ENCODE data around the gene PLOD2.

PLOD2 gene

GRCh38 chr3:146160964-146161662 is at the start of gene PLOD2:
PLOD2 (minus strand) TSS chr3:146161184; CDS start chr3:146160989, 195 bp downstream.
- no peak for DNase-seq (ENCODE audit: low read depth)

- DNase-seq (ENCODE audit: low read depth) = no peak
These were observed 48.4 kb upstream of the PLOD2 start for GRCh38 chr3:146209371-146209770.

GRCh38 chr3:146203776-146204175 is 42.8 kb upstream of the PLOD2 start:
- DNase-seq (ENCODE audit: low read depth) = no peak

- DNase-seq (ENCODE audit: low read depth) = no peak
These were observed 39.7 kb upstream of the PLOD2 start for GRCh38 chr3:146200461-146201220.

GRCh38 chr3:146199762-146200161 is 38.8 kb upstream of the PLOD2 start:
- DNase-seq (ENCODE audit: low read depth) = no peak

- DNase-seq (ENCODE audit: low read depth) = no peak
These were observed 35.8 kb upstream of the PLOD2 start for GRCh38 chr3:146196789-146197188.

GRCh38 chr3:146195605-146196004 is 34.6 kb upstream of the PLOD2 start:
- no peak for DNase-seq (ENCODE audit: low read depth)

GRCh38 chr3:146195030-146195429 is 34.0 kb upstream of the PLOD2 start:
- DNase-seq (ENCODE audit: low read depth) = no peak

- no peak for DNase-seq (ENCODE audit: low read depth)
These were observed 30.1 kb upstream of the PLOD2 start for GRCh38 chr3:146191051-146191450.

GRCh38 chr3:146189519-146190173 is 28.7 kb upstream of the PLOD2 start:
- DNase-seq (ENCODE audit: low read depth) = no peak

GRCh38 chr3:146187334-146187950 is 26.5 kb upstream of the PLOD2 start:
- no peak for DNase-seq (ENCODE audit: low read depth)

- no peak for DNase-seq (ENCODE audit: low read depth)
These were observed 23.4 kb upstream of the PLOD2 start for GRCh38 chr3:146184241-146185015.

- DNase-seq (ENCODE audit: low read depth) = no peak
These were observed 20.2 kb upstream of the PLOD2 start for GRCh38 chr3:146181216-146181615.

GRCh38 chr3:146180376-146180775 is 19.4 kb upstream of the PLOD2 start:
- no peak for DNase-seq (ENCODE audit: low read depth)

GRCh38 chr3:146178006-146178689 is 17.2 kb upstream of the PLOD2 start:
- DNase-seq (ENCODE audit: low read depth) = no peak

GRCh38 chr3:146177519-146177918 is 16.5 kb upstream of the PLOD2 start:
- DNase-seq (ENCODE audit: low read depth) = no peak

- DNase-seq (ENCODE audit: low read depth) = no peak
These were observed 16.1 kb upstream of the PLOD2 start for GRCh38 chr3:146177072-146177471.

GRCh38 chr3:146172586-146172985 is 11.6 kb upstream of the PLOD2 start:
- no peak for DNase-seq (ENCODE audit: low read depth)

GRCh38 chr3:146170591-146170990 is 9.6 kb upstream of the PLOD2 start:
- DNase-seq (ENCODE audit: low read depth) = no peak

- no peak for DNase-seq (ENCODE audit: low read depth)
These were observed 8.9 kb upstream of the PLOD2 start for GRCh38 chr3:146169891-146170290.

- DNase-seq (ENCODE audit: low read depth) = no peak
These were observed 5.8 kb upstream of the PLOD2 start for GRCh38 chr3:146166826-146167225.

Data from activated T-cell treated with anti-CD3 and anti-CD28 coated beads for 48 hours (primary cell).